ENCODE data around the gene RPS17.

DNA sequence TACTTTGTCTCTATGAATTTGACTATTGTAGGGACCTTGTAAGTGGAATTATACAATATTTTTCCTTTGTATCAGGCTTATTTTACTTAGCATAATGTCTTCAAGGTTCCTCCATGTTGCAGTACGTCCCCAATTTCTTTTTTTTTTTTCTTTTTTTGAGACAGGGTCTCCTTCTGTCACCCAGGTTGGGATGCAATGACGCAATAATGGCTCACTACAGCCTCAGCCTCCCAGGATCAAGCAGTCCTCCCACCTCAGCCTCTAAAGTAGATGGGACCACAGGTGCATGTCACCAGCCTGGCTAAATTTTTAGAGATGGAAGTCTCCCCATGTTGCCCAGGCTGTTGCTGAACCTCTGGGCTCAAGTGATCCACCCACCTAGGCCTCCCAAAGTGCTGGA, 40.5 kb upstream of the RPS17 start:
- TF ChIP-seq SNAI2 (CRISPR knock-in tag; IDR thresholded peaks at IDR 0.05) (no peak), ARNTL (CRISPR knock-in tag; IDR thresholded peaks at IDR 0.05; ENCODE audit: borderline replicate concordance, low read depth) (no peak), TCF4 (CRISPR knock-in tag; IDR thresholded peaks at IDR 0.05; ENCODE audit: borderline replicate concordance) (no peak), TOX (CRISPR knock-in tag; IDR thresholded peaks at IDR 0.05; ENCODE audit: borderline replicate concordance) (no peak), ESRRG (CRISPR knock-in tag; IDR thresholded peaks at IDR 0.05) (no peak), ZFP30 (CRISPR knock-in tag; IDR thresholded peaks at IDR 0.05) (no peak)
